Osteoblast (primary cell): ENCODE results near the gene KCNK17. TPM values are rescaled to one million over a fixed set of nuclear protein-coding genes. Genes with fewer than 3 reads are reported as not detected.

ENCODE experiments used
- DNase-seq: peaks from one replicate; pipeline ENCODE4 v3.0.0; 2011; ENCODE audit warnings: low spot score, mixed read lengths; ENCODE audit not compliant: insufficient read length; ENCODE audit errors: missing footprints
- H2AFZ ChIP-seq: 2 replicates; pipeline ENCODE4 v1.6.0; 2011; ENCODE audit warnings: mild to moderate bottlenecking, low read length
- H3K27ac ChIP-seq: 2 replicates; pipeline ENCODE4 v1.5.1; 2011; ENCODE audit warnings: mild to moderate bottlenecking, low read depth, low read length, moderate library complexity
- H3K27me3 ChIP-seq: 2 replicates; pipeline ENCODE4 v1.6.0; 2012; ENCODE audit warnings: mild to moderate bottlenecking, control low read depth, inconsistent platforms, low read length, moderate library complexity; ENCODE audit not compliant: insufficient read depth
- H3K36me3 ChIP-seq: 2 replicates; pipeline ENCODE4 v1.5.1; 2011; ENCODE audit warnings: mild to moderate bottlenecking, low read length, control low read depth, moderate library complexity; ENCODE audit not compliant: insufficient read depth
- H3K4me1 ChIP-seq: 2 replicates; pipeline ENCODE4 v1.5.1; 2011; ENCODE audit warnings: mild to moderate bottlenecking, low read length, control low read depth, moderate library complexity; ENCODE audit not compliant: insufficient read depth
- H3K4me2 ChIP-seq: 2 replicates; pipeline ENCODE4 v1.6.0; 2011; ENCODE audit warnings: mild to moderate bottlenecking, low read length; ENCODE audit not compliant: insufficient read depth
- H3K4me3 ChIP-seq: fragments of 200-600 bp; sonication (generic); 3 replicates; pipeline ENCODE4 v1.5.1; 2012; ENCODE audit warnings: mild to moderate bottlenecking, low read length, inconsistent platforms; ENCODE audit not compliant: insufficient read depth
- H3K79me2 ChIP-seq: 2 replicates; pipeline ENCODE4 v1.6.0; 2012; ENCODE audit warnings: mild to moderate bottlenecking, low read length, control low read depth, inconsistent platforms; ENCODE audit not compliant: insufficient read depth
- H3K9me3 ChIP-seq: 2 replicates; pipeline ENCODE4 v1.5.1; 2011; ENCODE audit warnings: low read depth, low read length, control low read depth
- H4K20me1 ChIP-seq: 2 replicates; pipeline ENCODE4 v1.6.0; 2012; ENCODE audit warnings: mild to moderate bottlenecking, low read length, control low read depth; ENCODE audit not compliant: insufficient read depth
- CTCF ChIP-seq: IDR thresholded peaks from 2 replicates; pipeline ENCODE4 v1.5.1; 2011; ENCODE audit warnings: mild to moderate bottlenecking, low read depth, low read length, moderate library complexity; ENCODE audit errors: extremely low read depth
- total RNA-seq: library from RNA; depleted of rRNA; stranded (reverse); fragments of >200 nt; gene quantifications from 2 replicates; pipeline ENCODE4 v1.2.3, GENCODE V29; 2012

Gene KCNK17
- total RNA-seq, 1 donor = not detected

DNA sequence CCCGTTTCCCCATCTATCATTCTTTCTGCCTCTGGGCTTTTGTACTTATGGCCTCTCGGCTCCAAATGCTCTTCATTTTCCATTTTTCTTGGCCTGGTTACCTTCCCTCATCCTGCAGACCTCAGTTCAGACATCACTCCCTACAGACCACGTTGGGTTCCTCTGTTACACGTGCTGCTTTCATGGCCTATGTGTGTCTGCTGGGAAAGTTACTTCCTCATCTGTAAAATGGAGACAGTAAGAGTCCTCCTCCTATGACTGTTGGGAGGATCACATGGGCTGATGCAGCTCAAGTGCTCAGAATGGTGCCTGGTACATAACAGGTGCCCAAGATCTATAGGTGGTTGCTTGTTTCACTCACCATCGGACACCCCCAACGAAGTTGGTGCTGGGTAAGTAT is 13.5 kb downstream of the KCNK17 start:
- no peaks in the 10 kb centered on the region for H3K9me3 ChIP-seq
- H2AFZ ChIP-seq = no peak overlapping the region
- no peaks in the 10 kb centered on the region for H3K27me3 ChIP-seq
- H3K27ac ChIP-seq = no peak overlapping the region
- peaks cover 3% of the 10 kb centered on the region for H3K4me1 ChIP-seq
- no peak overlapping the region for H3K4me2 ChIP-seq
- H4K20me1 ChIP-seq = no peaks in the 10 kb centered on the region
- no peak overlapping the region for H3K4me3 ChIP-seq
- no peak for TF ChIP-seq CTCF
- peak; percentile 85 for DNase-seq
- H3K36me3 ChIP-seq = no peaks in the 10 kb centered on the region
- H3K79me2 ChIP-seq = no peaks in the 10 kb centered on the region

GRCh38 chr6:39298061-39298460 is 16.2 kb downstream of the KCNK17 start:
- Histone ChIP-seq H3K36me3 (no peaks in the 10 kb centered on the region), H4K20me1 (no peaks in the 10 kb centered on the region), H2AFZ (no peak overlapping the region), H3K27ac (no peak overlapping the region), H3K4me2 (no peak overlapping the region), H3K27me3 (no peaks in the 10 kb centered on the region), H3K9me3 (no peaks in the 10 kb centered on the region), H3K79me2 (no peaks in the 10 kb centered on the region), H3K4me1 (peaks cover 3% of the 10 kb centered on the region), H3K4me3 (no peak overlapping the region)
- no peak for TF ChIP-seq CTCF
- DNase-seq = peak; percentile 18

GRCh38 chr6:39296745-39297640 is 17.2 kb downstream of the KCNK17 start:
- no peak for TF ChIP-seq CTCF
- no peaks in the 10 kb centered on the region for H3K4me1 ChIP-seq
- no peaks in the 10 kb centered on the region for H3K36me3 ChIP-seq
- no peaks in the 10 kb centered on the region for H3K27me3 ChIP-seq
- DNase-seq = peak; percentile 58
- no peaks in the 10 kb centered on the region for H4K20me1 ChIP-seq
- no peak overlapping the region for H3K4me2 ChIP-seq
- no peaks in the 10 kb centered on the region for H3K9me3 ChIP-seq
- no peak overlapping the region for H3K4me3 ChIP-seq
- no peak overlapping the region for H3K27ac ChIP-seq
- no peaks in the 10 kb centered on the region for H3K79me2 ChIP-seq
- H2AFZ ChIP-seq = no peak overlapping the region

DNA sequence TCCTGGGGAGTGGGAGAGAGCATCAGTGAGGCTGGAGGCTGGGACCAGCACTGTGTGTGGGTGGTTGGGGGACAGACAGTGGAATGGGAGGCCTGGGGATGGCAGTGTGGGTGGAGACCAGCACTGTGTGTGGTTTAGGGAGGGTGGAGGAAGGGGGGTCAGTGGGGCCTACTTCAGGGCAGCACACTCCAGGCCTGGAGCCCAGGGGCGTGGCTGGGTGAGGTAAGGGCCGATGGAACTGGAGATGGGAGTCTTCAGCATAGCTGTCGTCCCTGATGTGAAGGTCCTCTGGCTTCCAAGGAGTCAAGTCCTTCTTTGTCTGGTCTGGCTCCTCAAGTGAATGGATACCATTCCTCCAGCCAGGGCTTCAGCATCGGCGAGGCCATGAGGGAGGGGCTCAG is 18.6 kb downstream of the KCNK17 start:
- no peak overlapping the region for H2AFZ ChIP-seq
- no peaks in the 10 kb centered on the region for H3K9me3 ChIP-seq
- H3K79me2 ChIP-seq = no peaks in the 10 kb centered on the region
- H4K20me1 ChIP-seq = no peaks in the 10 kb centered on the region
- H3K4me2 ChIP-seq = no peak overlapping the region
- no peak overlapping the region for H3K27ac ChIP-seq
- DNase-seq = peak; percentile 50
- no peaks in the 10 kb centered on the region for H3K4me1 ChIP-seq
- H3K4me3 ChIP-seq = no peak overlapping the region
- TF ChIP-seq CTCF = no peak
- no peaks in the 10 kb centered on the region for H3K27me3 ChIP-seq
- H3K36me3 ChIP-seq = no peaks in the 10 kb centered on the region
